SK-N-SH (cell line): ENCODE data around the gene LRRC40. TPM values are rescaled to one million over a fixed set of nuclear protein-coding genes. Genes with fewer than 3 reads are reported as not detected.

Experiments used
- CTCF ChIA-PET: fragments of 300-600, 350-600 bp; formaldehyde crosslinking; extraction: SDS; loops from one replicate; lab custom pipeline; 2021; lab: Yijun Ruan, JAX
- POLR2A ChIA-PET: fragments of 350-600 bp; sonication (Branson Sonifier 250); formaldehyde crosslinking; extraction: SDS; loops from one replicate; lab custom pipeline; 2020; ENCODE audit warnings: antibody characterized with exemption, inconsistent platforms; lab: Yijun Ruan, JAX
- DNase-seq: peaks from one replicate; pipeline ENCODE4 v3.0.0; 2012
- H2AFZ ChIP-seq: fragments of 200-600 bp; sonication (generic); 2 replicates; pipeline ENCODE4 v1.8.1; 2016; ENCODE audit warnings: antibody characterized with exemption, mild to moderate bottlenecking, low read depth
- H3F3A ChIP-seq: fragments of 200-600 bp; sonication (generic); replicated peaks from 2 replicates; pipeline ENCODE3; 2016; ENCODE audit warnings: antibody characterized with exemption, mild to moderate bottlenecking; ENCODE audit not compliant: insufficient read depth
- H3K27ac ChIP-seq, 2 experiments: fragments of 200-500 bp in 1 of 2; fragments of 200-600 bp in 1 of 2; sonication (Bioruptor generic) in 1 of 2; sonication (generic), shearing (Covaris generic) in 1 of 2; 2 replicates each; pipeline versions ENCODE4 v1.5.1 to v1.6.1; 2014 to 2016; ENCODE audit warnings: low read depth in 2 of 2, inconsistent platforms in 1 of 2, low read length in 1 of 2, mild to moderate bottlenecking in 1 of 2, mixed read lengths in 1 of 2
- H3K27me3 ChIP-seq: fragments of 200-600 bp; sonication (generic), shearing (Covaris generic); 2 replicates; pipeline ENCODE4 v1.6.1; 2016; ENCODE audit warnings: mixed run types; ENCODE audit not compliant: insufficient read depth
- H3K36me3 ChIP-seq, 2 experiments: fragments of 200-500 bp in 1 of 2; fragments of 200-600 bp in 1 of 2; sonication (Bioruptor generic) in 1 of 2; sonication (generic) in 1 of 2; replicated peaks in 1 of 2; 2 replicates each; pipeline versions ENCODE3 to v1.5.1; 2014 to 2016; ENCODE audit warnings: low read length in 1 of 2, mild to moderate bottlenecking in 1 of 2; ENCODE audit not compliant: insufficient read depth in 2 of 2, control insufficient read depth in 1 of 2
- H3K4me1 ChIP-seq, 2 experiments: fragments of 200-500 bp in 1 of 2; fragments of 200-600 bp in 1 of 2; sonication (Bioruptor generic) in 1 of 2; sonication (generic), shearing (Covaris generic) in 1 of 2; 2 replicates each; pipeline versions ENCODE4 v1.5.1 to v1.6.1; 2014 to 2016; ENCODE audit warnings: low read depth in 1 of 2, low read length in 1 of 2, mixed run types in 1 of 2; ENCODE audit not compliant: insufficient read depth in 2 of 2, control insufficient read depth in 1 of 2
- H3K4me2 ChIP-seq: fragments of 200-600 bp; sonication (generic), shearing (Covaris generic); 2 replicates; pipeline ENCODE4 v1.6.1; 2017; ENCODE audit warnings: mixed run types
- H3K4me3 ChIP-seq, 2 experiments: fragments of 200-500 bp in 1 of 2; fragments of 200-600 bp in 1 of 2; sonication (Bioruptor generic) in 1 of 2; sonication (generic), shearing (Covaris generic) in 1 of 2; 2 replicates each; pipeline versions ENCODE4 v1.5.1 to v1.8.1; 2014 to 2016; ENCODE audit warnings: low read depth in 2 of 2, inconsistent platforms in 1 of 2, low read length in 1 of 2, mild to moderate bottlenecking in 1 of 2, mixed read lengths in 1 of 2, moderate library complexity in 1 of 2
- H3K79me2 ChIP-seq: fragments of 200-600 bp; sonication (generic); 2 replicates; pipeline ENCODE4 v1.8.1; 2017; ENCODE audit warnings: mild to moderate bottlenecking; ENCODE audit not compliant: insufficient read depth
- H3K9ac ChIP-seq: fragments of 200-600 bp; sonication (generic); 2 replicates; pipeline ENCODE4 v1.6.1; 2017; ENCODE audit warnings: mixed run types
- H3K9me2 ChIP-seq: fragments of 200-600 bp; sonication (generic); 2 replicates; pipeline ENCODE4 v1.6.1; 2017; ENCODE audit warnings: mixed run types
- H3K9me3 ChIP-seq: fragments of 200-600 bp; sonication (generic); 2 replicates; pipeline ENCODE4 v1.6.1; 2017; ENCODE audit warnings: mixed run types, mild to moderate bottlenecking, moderate library complexity
- H4K20me1 ChIP-seq: fragments of 200-600 bp; sonication (generic); 2 replicates; pipeline ENCODE4 v1.6.1; 2017; ENCODE audit warnings: mild to moderate bottlenecking, mixed run types; ENCODE audit not compliant: insufficient read depth
- CTCF ChIP-seq: fragments of 200-600 bp; sonication (generic); IDR thresholded peaks from 2 replicates; pipeline ENCODE4 v1.6.1; 2017; ENCODE audit warnings: antibody characterized with exemption, mild to moderate bottlenecking, moderate library complexity
- ELF1 ChIP-seq: IDR thresholded peaks from 2 replicates; pipeline ENCODE4 v1.4.0; 2012
- EP300 ChIP-seq, 2 experiments: IDR thresholded peaks; 2 replicates each; pipeline versions ENCODE4 v1.4.0 to v1.6.1; 2012; ENCODE audit warnings: borderline replicate concordance in 1 of 2, low read depth in 1 of 2, low read length in 1 of 2
- FOSL2 ChIP-seq: IDR thresholded peaks from 2 replicates; pipeline ENCODE4 v1.4.0; 2012; ENCODE audit warnings: low read depth, mild to moderate bottlenecking, moderate library complexity, borderline replicate concordance
- IRF3 ChIP-seq: fragments of 150-350 bp; IDR thresholded peaks from 2 replicates; pipeline ENCODE4 v1.6.1; 2016; ENCODE audit warnings: mild to moderate bottlenecking, low read depth, low read length
- JUND ChIP-seq: IDR thresholded peaks from 2 replicates; pipeline ENCODE4 v1.4.0; 2012
- MAX ChIP-seq: IDR thresholded peaks from 2 replicates; pipeline ENCODE4 v1.4.0; 2012; ENCODE audit warnings: low read depth
- PBX3 ChIP-seq: IDR thresholded peaks from 2 replicates; pipeline ENCODE4; 2012
- POLR2AphosphoS5 ChIP-seq: IDR thresholded peaks from 2 replicates; pipeline ENCODE4 v1.6.1; 2012; ENCODE audit warnings: low read depth, low read length
- RCOR1 ChIP-seq: fragments of 150-350 bp; IDR thresholded peaks from 2 replicates; pipeline ENCODE4 v1.6.1; 2017; ENCODE audit warnings: antibody characterized with exemption, low read length
- RXRA ChIP-seq: IDR thresholded peaks from 2 replicates; pipeline ENCODE4 v1.4.0; 2012; ENCODE audit warnings: low read depth, mild to moderate bottlenecking, borderline replicate concordance
- SIN3A ChIP-seq: IDR thresholded peaks from 2 replicates; pipeline ENCODE4 v1.6.1; 2012; ENCODE audit warnings: low read depth, mild to moderate bottlenecking, low read length, moderate library complexity, borderline replicate concordance
- TAF1 ChIP-seq: IDR thresholded peaks from 2 replicates; pipeline ENCODE4 v1.6.1; 2012; ENCODE audit warnings: low read depth, mild to moderate bottlenecking, low read length, moderate library complexity, borderline replicate concordance
- TCF12 ChIP-seq: IDR thresholded peaks from 2 replicates; pipeline ENCODE4 v1.4.0; 2012
- TEAD4 ChIP-seq: IDR thresholded peaks from 2 replicates; pipeline ENCODE4 v1.4.0; 2012; ENCODE audit warnings: mild to moderate bottlenecking, borderline replicate concordance; ENCODE audit not compliant: insufficient read depth
- USF1 ChIP-seq: IDR thresholded peaks from 2 replicates; pipeline ENCODE4 v1.4.0; 2012; ENCODE audit warnings: low read depth, borderline replicate concordance
- USF2 ChIP-seq: fragments of 150-350 bp; IDR thresholded peaks from 2 replicates; pipeline ENCODE4 v1.6.1; 2017; ENCODE audit warnings: antibody characterized with exemption, low read length, low read depth, borderline replicate concordance
- ZBTB33 ChIP-seq: IDR thresholded peaks from 2 replicates; pipeline ENCODE4 v1.4.0; 2012; ENCODE audit warnings: low read depth, borderline replicate concordance
- WGBS: methylation state at CpG from one replicate; pipeline ENCODE4 v1.1.6; 2017; ENCODE audit warnings: low lambda C conversion rate; 5-methylcytosine and 5-hydroxymethylcytosine counted together
- polyA plus RNA-seq, 3 experiments: library from polyadenylated mRNA; depleted of rRNA; stranded (reverse); fragments of >200 nt; gene quantifications; 2 replicates each; pipeline ENCODE4 v1.2.3, GENCODE V29; 2012

Gene LRRC40
- polyA plus RNA-seq, 1 of the 3 experiments (the other 2 are of a cell fraction) = 5.6 TPM

GRCh38 chr1:70156529-70157120 lies 48.8 kb downstream of the LRRC40 start:
- DNase-seq = no peak
- Histone ChIP-seq H3K9ac (no peak overlapping the region), H3K9me3 (no peaks in the 10 kb centered on the region), H3K4me1 (no peaks in the 10 kb centered on the region; a peak in 1 of 4 replicates)
- POLR2A ChIA-PET = no interaction called here
- TF ChIP-seq JUND (peak; percentile 78), USF2 (no peak), TCF12 (peak; percentile 74), TAF1 (no peak), PBX3 (peak; percentile 87), RXRA (peak; percentile 85; the same call in 1 of the 2 replicates), RCOR1 (no peak), MAX (no peak), POLR2AphosphoS5 (no peak), EP300 (IDR thresholded peaks at IDR 0.05; ENCODE audit: borderline replicate concordance in 1 of 2, low read depth in 1 of 2, low read length in 1 of 2) (peak in 1 of 2 experiments; percentile 59; a peak in 1 of 4 replicates), CTCF (no peak), IRF3 (no peak), TEAD4 (peak; percentile 31; the same call in 1 of the 2 replicates), ELF1 (no peak), USF1 (no peak), ZBTB33 (no peak), SIN3A (no peak), FOSL2 (peak; percentile 76; the same call in 1 of the 2 replicates)
- TF ChIP-seq, all 33 proteins: peak for 7
- Histone ChIP-seq H3F3A (peaks cover 13% of the 10 kb centered on the region), H2AFZ (no peak overlapping the region), H3K36me3 (peaks cover 10 to 25% of the 10 kb centered on the region in 2 experiments), H3K9me2 (no peaks in the 10 kb centered on the region), H3K27ac (peak overlapping the region in 1 of 2 experiments; percentile 58; a peak in 2 of 4 replicates), H4K20me1 (no peaks in the 10 kb centered on the region), H3K27me3 (no peaks in the 10 kb centered on the region), H3K79me2 (no peaks in the 10 kb centered on the region), H3K4me2 (peak overlapping the region; percentile 47; the same call in 1 of the 2 replicates), H3K4me3 (no peak overlapping the region)
- CTCF ChIA-PET = no interaction called here
- WGBS = 79% methylated on average over 5 of the region's 5 CpGs
